Measurements from ENCODE around the gene IL15RA. TPM values are rescaled to one million over a fixed set of nuclear protein-coding genes. Genes with fewer than 3 reads are reported as not detected.

IL15RA gene
- total and polyA plus RNA-seq, 2 donors from 2014 or later: 6.8 to 13.9 TPM

DNA sequence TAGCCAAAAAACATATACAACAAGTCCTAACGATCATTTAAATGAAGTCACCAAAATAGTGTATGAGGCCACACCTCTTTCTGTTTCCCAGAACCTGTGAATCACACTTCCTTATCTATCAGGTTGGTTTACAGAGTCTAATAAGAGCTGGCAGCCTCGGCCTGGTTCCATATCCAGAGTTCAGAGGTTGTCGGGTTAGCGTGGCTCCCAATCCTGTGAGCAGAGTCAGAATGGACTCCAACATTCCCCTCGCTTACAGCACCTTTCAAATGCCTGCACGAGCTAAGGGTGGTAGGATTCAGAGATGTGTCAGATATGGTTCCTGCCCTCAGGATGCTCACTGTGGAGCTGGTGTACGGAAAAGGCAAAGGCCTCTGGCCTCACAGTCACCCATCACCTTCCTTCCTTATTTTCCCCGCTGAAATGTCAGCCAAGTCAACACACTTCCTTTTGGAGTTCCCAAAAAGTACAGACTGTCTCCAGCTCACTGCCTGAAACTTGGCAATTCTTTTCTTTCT, 6.0 kb downstream of the IL15RA start:
- no peak overlapping the region for H3K9ac ChIP-seq (ENCODE audit: low read length in 3 of 3)
- no peaks in the 10 kb centered on the region for H3K36me3 ChIP-seq (ENCODE audit: control insufficient read depth in 2 of 3, insufficient read depth in 3 of 3, low read length in 3 of 3)
- H3K27ac ChIP-seq (ENCODE audit: low read depth in 2 of 2, low read length in 2 of 2): peak overlapping the region in 1 of 2 donors; percentile 61
- H3K4me3 ChIP-seq (ENCODE audit: low read length in 3 of 3): no peak overlapping the region
- no peaks in the 10 kb centered on the region for H3K9me3 ChIP-seq (ENCODE audit: control insufficient read depth in 2 of 3, insufficient read depth in 1 of 3, low read length in 3 of 3)
- intact Hi-C loops (cut with DNase I): no loop called here
- no peaks in the 10 kb centered on the region for H3K4me1 ChIP-seq (ENCODE audit: control insufficient read depth in 2 of 3, insufficient read depth in 2 of 3, low read depth in 1 of 3, low read length in 3 of 3)
- no peaks in the 10 kb centered on the region for H3K27me3 ChIP-seq (ENCODE audit: control insufficient read depth, insufficient read depth, low read length)
- no peak for FAIRE-seq
- TF ChIP-seq, protein P1, sequence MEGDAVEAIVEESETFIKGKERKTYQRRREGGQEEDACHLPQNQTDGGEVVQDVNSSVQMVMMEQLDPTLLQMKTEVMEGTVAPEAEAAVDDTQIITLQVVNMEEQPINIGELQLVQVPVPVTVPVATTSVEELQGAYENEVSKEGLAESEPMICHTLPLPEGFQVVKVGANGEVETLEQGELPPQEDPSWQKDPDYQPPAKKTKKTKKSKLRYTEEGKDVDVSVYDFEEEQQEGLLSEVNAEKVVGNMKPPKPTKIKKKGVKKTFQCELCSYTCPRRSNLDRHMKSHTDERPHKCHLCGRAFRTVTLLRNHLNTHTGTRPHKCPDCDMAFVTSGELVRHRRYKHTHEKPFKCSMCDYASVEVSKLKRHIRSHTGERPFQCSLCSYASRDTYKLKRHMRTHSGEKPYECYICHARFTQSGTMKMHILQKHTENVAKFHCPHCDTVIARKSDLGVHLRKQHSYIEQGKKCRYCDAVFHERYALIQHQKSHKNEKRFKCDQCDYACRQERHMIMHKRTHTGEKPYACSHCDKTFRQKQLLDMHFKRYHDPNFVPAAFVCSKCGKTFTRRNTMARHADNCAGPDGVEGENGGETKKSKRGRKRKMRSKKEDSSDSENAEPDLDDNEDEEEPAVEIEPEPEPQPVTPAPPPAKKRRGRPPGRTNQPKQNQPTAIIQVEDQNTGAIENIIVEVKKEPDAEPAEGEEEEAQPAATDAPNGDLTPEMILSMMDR (IDR thresholded peaks at IDR 0.05; ENCODE audit: borderline replicate concordance, extremely low read depth, insufficient read depth): no peak
- DNase-seq: peak in 1 of 5 donors; percentile 34

GRCh38 chr10:5970527-5970926, 6.8 kb downstream of the IL15RA start:
- Histone ChIP-seq H3K4me3 (ENCODE audit: low read length in 3 of 3) (no peak overlapping the region), H3K27me3 (ENCODE audit: control insufficient read depth, insufficient read depth, low read length) (no peaks in the 10 kb centered on the region), H3K27ac (ENCODE audit: low read depth in 2 of 2, low read length in 2 of 2) (no peak overlapping the region), H3K4me1 (ENCODE audit: control insufficient read depth in 2 of 3, insufficient read depth in 2 of 3, low read depth in 1 of 3, low read length in 3 of 3) (no peaks in the 10 kb centered on the region), H3K9ac (ENCODE audit: low read length in 3 of 3) (no peak overlapping the region), H3K9me3 (ENCODE audit: control insufficient read depth in 2 of 3, insufficient read depth in 1 of 3, low read length in 3 of 3) (no peaks in the 10 kb centered on the region), H3K36me3 (ENCODE audit: control insufficient read depth in 2 of 3, insufficient read depth in 3 of 3, low read length in 3 of 3) (no peaks in the 10 kb centered on the region)
- FAIRE-seq: no peak
- DNase-seq: no peak
- TF ChIP-seq, protein P1 (IDR thresholded peaks at IDR 0.05; ENCODE audit: borderline replicate concordance, extremely low read depth, insufficient read depth): no peak
- intact Hi-C loops (cut with DNase I): no loop called here

- Histone ChIP-seq H3K4me1 (ENCODE audit: control insufficient read depth in 2 of 3, insufficient read depth in 2 of 3, low read depth in 1 of 3, low read length in 3 of 3) (peaks cover 0 to 3% (median 0%) of the 10 kb centered on the region in 3 donors), H3K36me3 (ENCODE audit: control insufficient read depth in 2 of 3, insufficient read depth in 3 of 3, low read length in 3 of 3) (no peaks in the 10 kb centered on the region), H3K27me3 (ENCODE audit: control insufficient read depth, insufficient read depth, low read length) (no peaks in the 10 kb centered on the region), H3K4me3 (ENCODE audit: low read length in 3 of 3) (no peak overlapping the region), H3K9me3 (ENCODE audit: control insufficient read depth in 2 of 3, insufficient read depth in 1 of 3, low read length in 3 of 3) (no peaks in the 10 kb centered on the region), H3K9ac (ENCODE audit: low read length in 3 of 3) (no peak overlapping the region), H3K27ac (ENCODE audit: low read depth in 2 of 2, low read length in 2 of 2) (no peak overlapping the region)
- TF ChIP-seq, protein P1 (IDR thresholded peaks at IDR 0.05; ENCODE audit: borderline replicate concordance, extremely low read depth, insufficient read depth): no peak
- DNase-seq: no peak
- intact Hi-C loops (cut with DNase I): no loop called here
- FAIRE-seq: no peak
These were observed 7.3 kb downstream of the IL15RA start for GRCh38 chr10:5970066-5970465.
